Kidney epithelial cell (primary cell): ENCODE measurements around the gene ZSWIM4. TPM values are rescaled to one million over a fixed set of nuclear protein-coding genes. Genes with fewer than 3 reads are reported as not detected.

Source experiments
- DNase-seq: peaks from one replicate; pipeline ENCODE4 v3.0.0-alpha.2; 2010; ENCODE audit warnings: low read depth
- H3K27me3 ChIP-seq: 2 replicates; pipeline ENCODE4 v1.6.0; 2011; ENCODE audit warnings: low read length; ENCODE audit not compliant: control insufficient read depth, insufficient read depth
- H3K36me3 ChIP-seq: 2 replicates; pipeline ENCODE4 v1.5.1; 2011; ENCODE audit warnings: low read length; ENCODE audit not compliant: control insufficient read depth, insufficient read depth
- H3K4me3 ChIP-seq: 2 replicates; pipeline ENCODE4 v1.5.1; 2011; ENCODE audit warnings: low read depth, mild to moderate bottlenecking, control low read depth, low read length
- total RNA-seq: library from RNA; depleted of rRNA; stranded (reverse); fragments of >200 nt; gene quantifications from 2 replicates; pipeline ENCODE4 v1.2.3, GENCODE V29; 2015
- TF ChIP-seq, protein P1 (sequence below): IDR thresholded peaks from 2 replicates; pipeline ENCODE4 v1.5.1; 2011; ENCODE audit warnings: mild to moderate bottlenecking, moderate library complexity, low read length, control low read depth, inconsistent platforms; ENCODE audit not compliant: insufficient read depth, poor library complexity, severe bottlenecking

The ZSWIM4 gene
- total RNA-seq, 1 donor from 2014 or later = 25.7 TPM

GRCh38 chr19:13764101-13764807 lies 31.0 kb upstream of the ZSWIM4 start, which contains the start of gene MRI1:
MRI1 (plus strand) TSS chr19:13764522; CDS start chr19:13764589, 67 bp downstream.
- Histone ChIP-seq H3K27me3 (no peaks in the 10 kb centered on the region), H3K36me3 (peaks cover 3% of the 10 kb centered on the region), H3K4me3 (peak within 1 kb of the TSS; percentile 89)
- TF ChIP-seq, protein P1, sequence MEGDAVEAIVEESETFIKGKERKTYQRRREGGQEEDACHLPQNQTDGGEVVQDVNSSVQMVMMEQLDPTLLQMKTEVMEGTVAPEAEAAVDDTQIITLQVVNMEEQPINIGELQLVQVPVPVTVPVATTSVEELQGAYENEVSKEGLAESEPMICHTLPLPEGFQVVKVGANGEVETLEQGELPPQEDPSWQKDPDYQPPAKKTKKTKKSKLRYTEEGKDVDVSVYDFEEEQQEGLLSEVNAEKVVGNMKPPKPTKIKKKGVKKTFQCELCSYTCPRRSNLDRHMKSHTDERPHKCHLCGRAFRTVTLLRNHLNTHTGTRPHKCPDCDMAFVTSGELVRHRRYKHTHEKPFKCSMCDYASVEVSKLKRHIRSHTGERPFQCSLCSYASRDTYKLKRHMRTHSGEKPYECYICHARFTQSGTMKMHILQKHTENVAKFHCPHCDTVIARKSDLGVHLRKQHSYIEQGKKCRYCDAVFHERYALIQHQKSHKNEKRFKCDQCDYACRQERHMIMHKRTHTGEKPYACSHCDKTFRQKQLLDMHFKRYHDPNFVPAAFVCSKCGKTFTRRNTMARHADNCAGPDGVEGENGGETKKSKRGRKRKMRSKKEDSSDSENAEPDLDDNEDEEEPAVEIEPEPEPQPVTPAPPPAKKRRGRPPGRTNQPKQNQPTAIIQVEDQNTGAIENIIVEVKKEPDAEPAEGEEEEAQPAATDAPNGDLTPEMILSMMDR = no peak
- DNase-seq = no peak

DNA sequence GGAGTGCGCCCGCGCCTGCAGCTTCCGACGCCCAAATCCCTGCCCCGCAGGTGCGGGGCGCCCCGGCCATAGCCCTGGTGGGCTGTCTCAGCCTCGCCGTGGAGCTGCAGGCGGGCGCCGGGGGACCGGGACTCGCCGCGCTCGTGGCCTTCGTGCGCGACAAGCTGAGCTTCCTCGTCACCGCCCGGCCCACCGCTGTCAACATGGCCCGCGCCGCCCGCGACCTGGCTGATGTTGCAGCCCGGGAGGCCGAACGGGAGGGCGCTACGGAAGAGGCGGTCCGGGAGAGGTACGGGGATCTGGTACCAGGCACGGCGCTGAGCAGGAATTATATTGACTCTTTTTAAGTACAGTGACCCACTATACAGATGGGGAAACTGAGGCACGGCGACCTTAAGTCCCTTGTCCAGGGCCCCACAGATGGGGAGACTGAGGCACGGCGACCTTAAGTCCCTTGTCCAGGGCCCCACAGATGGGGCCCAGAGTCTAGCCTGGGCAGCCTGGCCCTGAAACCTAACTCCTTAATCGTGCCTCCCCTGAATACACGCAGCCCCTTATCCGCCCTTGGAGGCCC lies 30.3 kb upstream of the ZSWIM4 start:
- H3K36me3 ChIP-seq = peaks cover 3% of the 10 kb centered on the region
- H3K27me3 ChIP-seq = no peaks in the 10 kb centered on the region
- TF ChIP-seq, protein P1 = no peak
- DNase-seq = no peak
- peak overlapping the region; percentile 89 for H3K4me3 ChIP-seq

- Histone ChIP-seq H3K36me3 (peaks cover 3% of the 10 kb centered on the region), H3K27me3 (no peaks in the 10 kb centered on the region), H3K4me3 (peak overlapping the region; percentile 89)
- DNase-seq = no peak
- TF ChIP-seq, protein P1 = no peak
These were observed 29.7 kb upstream of the ZSWIM4 start for GRCh38 chr19:13765395-13766094.

- H3K27me3 ChIP-seq = no peaks in the 10 kb centered on the region
- DNase-seq = no peak
- TF ChIP-seq, protein P1 = no peak
- no peak overlapping the region for H3K4me3 ChIP-seq
- H3K36me3 ChIP-seq = peaks cover 3% of the 10 kb centered on the region
These were observed 29.2 kb upstream of the ZSWIM4 start for GRCh38 chr19:13766095-13766481.

DNA sequence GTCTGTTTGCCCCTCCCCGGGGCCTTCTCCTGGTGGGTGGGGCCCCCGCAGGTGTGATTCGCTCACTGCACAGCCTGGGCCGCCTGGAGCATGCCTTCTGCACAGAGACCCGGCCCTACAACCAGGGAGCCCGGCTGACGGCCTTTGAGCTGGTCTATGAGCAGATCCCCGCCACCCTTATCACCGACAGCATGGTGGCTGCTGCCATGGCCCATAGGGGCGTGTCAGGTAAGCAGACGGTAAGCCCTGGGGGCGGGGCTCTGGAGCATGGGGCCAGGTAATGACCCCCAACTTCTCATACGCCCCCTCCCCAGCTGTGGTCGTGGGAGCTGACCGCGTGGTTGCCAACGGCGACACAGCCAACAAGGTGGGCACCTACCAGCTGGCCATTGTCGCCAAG lies 26.7 kb upstream of the ZSWIM4 start:
- H3K36me3 ChIP-seq = peaks cover 1% of the 10 kb centered on the region
- H3K4me3 ChIP-seq = no peak overlapping the region
- TF ChIP-seq, protein P1 = no peak
- no peak for DNase-seq
- no peaks in the 10 kb centered on the region for H3K27me3 ChIP-seq
